Stimulated activated CD4-positive, alpha-beta T cell treated with anti-CD3 and anti-CD28 coated beads, Interleukin-4, amount 100 ng/mL, for 48 hours (primary cell): ENCODE data around the gene AKNA.

Experiments used
- DNase-seq, 2 donors: peaks; one replicate each; pipeline ENCODE4 v3.0.0-alpha.2; 2020; ENCODE audit warnings: low read depth in 2 of 2

The AKNA gene

DNA sequence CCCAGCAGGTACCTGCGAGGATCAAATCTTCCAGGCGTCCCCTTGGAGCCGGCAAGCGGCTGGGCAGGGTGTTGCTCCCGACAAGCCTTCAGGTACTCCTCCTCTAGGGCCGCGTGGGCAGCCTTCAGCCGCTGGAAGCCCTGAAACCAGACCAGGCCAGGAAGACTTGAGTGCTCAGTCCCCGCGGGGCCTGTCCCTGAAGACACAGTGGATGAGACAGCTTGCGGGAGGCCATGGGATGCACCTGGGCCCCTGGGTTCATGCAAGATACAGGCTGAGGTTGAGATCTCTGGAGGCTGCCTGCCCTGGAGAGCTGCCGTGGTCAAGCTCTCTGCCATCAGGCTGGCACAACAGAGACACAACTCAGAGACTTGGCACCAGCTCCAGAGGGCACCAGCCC, 25.4 kb downstream of the AKNA start:
- DNase-seq: no peak

- no peak for DNase-seq
These were observed 26.2 kb downstream of the AKNA start for GRCh38 chr9:114361542-114361941.

GRCh38 chr9:114359801-114360200, 28.0 kb downstream of the AKNA start:
- no peak for DNase-seq

GRCh38 chr9:114357911-114358328, 29.9 kb downstream of the AKNA start:
- DNase-seq: no peak

- DNase-seq: no peak
These were observed 30.4 kb downstream of the AKNA start for GRCh38 chr9:114357360-114357759.

DNA sequence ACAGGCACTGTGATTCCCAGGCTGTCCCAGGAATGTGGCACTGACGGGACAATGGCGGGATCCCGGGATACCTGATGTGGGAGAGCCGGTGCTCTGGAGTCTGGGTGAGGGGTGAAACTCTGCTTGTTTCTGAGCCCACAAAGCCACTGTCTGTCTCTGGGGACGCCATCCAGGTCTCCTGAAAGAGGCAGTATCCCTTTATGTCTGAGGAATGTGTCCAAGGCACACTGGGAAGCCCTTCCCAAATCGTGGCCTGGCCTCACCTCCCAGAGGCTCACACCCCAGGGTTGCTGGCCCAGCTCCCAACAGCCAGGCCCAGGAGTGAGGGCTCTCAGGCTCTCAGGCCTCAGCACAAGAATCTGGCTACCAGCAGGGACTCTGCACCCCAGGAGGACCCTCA, 31.0 kb downstream of the AKNA start:
- DNase-seq: no peak

DNA sequence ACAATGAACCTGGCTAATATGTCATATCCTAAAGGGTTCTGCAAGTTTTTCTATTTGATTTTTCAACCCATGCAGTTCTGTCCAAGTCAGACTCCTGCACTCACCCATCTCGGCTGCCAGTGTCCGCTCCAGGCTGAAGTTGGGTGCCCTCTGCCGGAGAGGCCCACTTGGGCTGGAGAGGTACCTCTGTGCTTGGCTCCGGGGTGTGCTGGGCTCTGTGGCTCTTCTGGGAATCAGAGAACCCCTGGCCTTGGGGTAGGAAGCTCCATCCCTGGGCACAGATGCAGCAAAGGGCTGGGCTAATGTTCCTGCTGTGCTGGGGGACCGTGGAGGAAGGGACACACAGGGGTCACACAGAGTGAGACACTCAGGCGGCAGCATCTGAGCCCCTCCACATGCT, 32.0 kb downstream of the AKNA start:
- no peak for DNase-seq

DNA sequence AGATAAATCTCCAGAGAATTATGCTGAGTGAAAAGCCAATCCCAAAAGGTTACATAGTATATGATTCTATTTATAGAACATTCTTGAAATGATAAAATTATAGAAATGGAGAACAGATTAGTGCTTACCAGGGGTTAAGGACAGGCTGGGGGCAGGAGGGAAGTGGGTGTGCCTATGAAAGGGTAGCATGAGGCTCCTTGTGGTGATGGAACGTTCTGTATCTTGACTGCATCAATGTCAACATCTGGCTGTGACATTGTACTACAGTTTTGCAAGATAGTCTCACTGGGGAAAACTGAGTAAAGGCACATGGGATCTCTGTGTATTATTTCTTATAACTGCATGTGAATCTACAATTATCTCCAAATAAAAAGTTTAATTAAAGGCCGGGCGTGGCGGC, 35.9 kb downstream of the AKNA start:
- no peak for DNase-seq

- no peak for DNase-seq
These were observed 37.0 kb downstream of the AKNA start for GRCh38 chr9:114350636-114351401.

- DNase-seq: no peak
These were observed 37.9 kb downstream of the AKNA start for GRCh38 chr9:114349713-114350480.

- DNase-seq: peak; percentile 82 to 93
These were observed 38.8 kb downstream of the AKNA start for GRCh38 chr9:114348906-114349482.

- no peak for DNase-seq
These were observed 39.4 kb downstream of the AKNA start for GRCh38 chr9:114348261-114348905.

- DNase-seq: no peak
These were observed 40.1 kb downstream of the AKNA start for GRCh38 chr9:114347675-114348074.

- DNase-seq: no peak
These were observed 41.6 kb downstream of the AKNA start for GRCh38 chr9:114346146-114346545.

GRCh38 chr9:114345493-114346065, 42.2 kb downstream of the AKNA start:
- no peak for DNase-seq

DNA sequence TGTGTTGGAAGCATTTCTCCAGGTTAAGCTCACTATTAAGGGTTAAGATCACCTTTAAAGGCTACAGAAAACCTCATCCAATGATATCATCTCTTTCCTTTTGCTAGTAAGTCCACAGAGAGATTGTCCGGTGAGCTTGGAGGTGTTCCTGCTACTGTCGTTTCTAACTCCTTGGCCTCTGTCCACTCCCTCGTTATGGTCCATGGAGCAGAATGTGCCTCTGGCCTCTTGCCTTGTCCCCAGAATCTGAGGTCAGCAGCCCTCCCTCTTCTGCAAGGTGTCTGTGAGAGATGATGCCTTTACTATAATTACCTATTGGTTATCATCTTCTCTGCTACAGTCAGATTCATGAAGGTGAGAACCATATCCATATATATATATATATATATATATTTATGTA, 43.1 kb downstream of the AKNA start:
- no peak for DNase-seq

- DNase-seq: no peak
These were observed 43.6 kb downstream of the AKNA start for GRCh38 chr9:114344188-114344566.

- DNase-seq: no peak
These were observed 44.2 kb downstream of the AKNA start for GRCh38 chr9:114343471-114344187.

DNA sequence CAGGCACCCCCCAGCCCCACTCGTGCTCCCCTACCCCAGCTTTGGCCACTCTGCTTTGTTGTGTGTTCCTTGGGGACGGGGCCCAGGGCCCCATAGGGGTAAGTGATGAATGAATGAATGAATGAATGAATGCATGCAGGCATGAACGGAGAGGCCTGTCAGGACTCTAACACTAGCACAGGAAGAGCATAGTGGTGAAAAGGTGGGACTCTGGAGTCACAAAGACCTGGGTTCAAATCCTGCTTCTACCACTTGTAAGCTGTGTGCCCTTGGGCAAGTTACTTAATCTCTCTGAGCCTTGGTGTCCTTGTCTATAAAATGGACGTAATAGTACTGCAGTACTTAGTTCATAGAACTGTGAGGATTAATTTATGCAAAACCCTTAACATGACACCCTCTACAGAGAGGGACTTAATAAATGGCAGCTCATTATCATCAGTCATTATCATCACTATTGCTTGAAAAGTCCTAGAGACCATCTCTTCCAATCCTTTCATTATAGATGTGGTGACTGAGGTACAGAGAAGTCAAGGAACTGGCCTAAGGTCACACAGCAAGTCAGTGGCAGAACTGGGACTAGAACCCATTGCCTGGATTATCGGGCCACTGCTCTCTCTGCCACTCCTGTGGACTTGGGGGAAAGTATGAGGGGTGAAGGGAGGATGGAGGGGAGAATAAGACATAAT, 44.9 kb downstream of the AKNA start:
- no peak for DNase-seq

DNA sequence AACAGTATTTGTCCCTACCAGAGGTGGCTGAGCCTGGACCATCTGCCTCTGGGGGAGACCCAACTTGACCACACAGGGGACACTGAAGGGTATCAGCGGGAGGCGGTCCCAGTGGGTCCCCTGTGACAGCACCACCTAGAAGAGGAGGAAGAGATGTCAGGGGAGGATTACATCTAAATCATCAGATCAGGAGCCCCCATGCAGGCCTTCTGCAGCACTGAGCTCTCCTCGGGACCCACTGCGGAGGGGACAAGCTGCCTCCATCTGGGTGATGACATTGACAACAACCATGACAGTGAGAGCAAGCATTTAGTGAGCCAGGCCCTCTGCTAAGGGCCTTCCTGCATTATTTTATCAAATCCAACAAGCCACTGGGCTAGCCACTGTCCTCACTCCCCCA, 45.8 kb downstream of the AKNA start:
- no peak for DNase-seq
